NCI-H2196 treated with DMSO at 0.1 percent for 48 hours (cell line): ENCODE results near the gene HID1.
"Not testable (repeated sequence)": the region's sequence is repeated elsewhere in the genome, so short reads cannot be mapped to it uniquely, and the experiment has no call there.

Experiments used
- DNase-seq: peaks from one replicate; lab custom pipeline; 2025; ENCODE audit not compliant: unreplicated experiment; lab: John Stamatoyannopoulos, UW

The HID1 gene

DNA sequence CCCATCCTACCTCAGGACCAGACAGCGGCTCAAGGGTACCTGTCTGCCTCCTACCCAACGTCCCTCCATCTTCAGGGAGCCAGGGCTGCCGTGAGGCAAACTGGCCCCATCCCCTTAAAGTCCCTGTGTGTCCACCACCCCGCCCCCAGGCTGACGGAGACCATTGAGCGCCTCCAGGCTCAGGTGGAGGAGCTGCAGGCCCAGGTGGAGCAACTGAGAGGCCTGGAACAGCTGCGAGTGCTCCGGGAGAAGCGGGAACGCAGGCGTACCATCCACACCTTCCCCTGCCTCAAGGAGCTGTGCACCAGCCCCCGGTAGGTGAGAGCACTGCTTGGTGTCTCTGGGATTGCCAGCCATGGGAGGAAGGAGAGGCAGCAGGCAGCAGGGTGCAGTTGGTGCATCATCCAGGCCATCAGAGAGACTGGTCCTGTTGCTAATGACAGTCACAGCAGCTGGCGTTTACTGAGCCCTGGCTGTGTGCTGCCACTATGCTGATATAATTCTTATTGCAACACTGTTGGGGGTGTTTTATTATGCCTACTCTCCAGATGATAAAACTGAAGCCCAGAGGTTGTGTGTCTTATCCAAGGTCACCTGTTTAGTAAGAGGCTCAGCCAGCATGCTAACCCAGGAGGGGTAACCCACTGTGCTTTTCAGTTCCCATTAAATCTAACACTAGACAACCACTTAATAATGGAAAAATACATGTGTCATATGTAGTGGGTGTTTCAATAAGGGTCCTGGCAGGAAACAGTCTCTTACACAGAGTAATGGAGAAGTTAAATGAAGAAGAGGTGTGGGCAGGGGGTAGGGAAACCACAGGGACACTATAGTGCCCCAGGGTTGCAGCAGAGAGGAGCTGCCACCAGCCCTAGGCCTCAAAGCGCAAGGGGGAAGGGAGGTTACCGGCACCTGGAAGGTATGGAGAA, 29.6 kb upstream of the HID1 start:
- no peak for DNase-seq

DNA sequence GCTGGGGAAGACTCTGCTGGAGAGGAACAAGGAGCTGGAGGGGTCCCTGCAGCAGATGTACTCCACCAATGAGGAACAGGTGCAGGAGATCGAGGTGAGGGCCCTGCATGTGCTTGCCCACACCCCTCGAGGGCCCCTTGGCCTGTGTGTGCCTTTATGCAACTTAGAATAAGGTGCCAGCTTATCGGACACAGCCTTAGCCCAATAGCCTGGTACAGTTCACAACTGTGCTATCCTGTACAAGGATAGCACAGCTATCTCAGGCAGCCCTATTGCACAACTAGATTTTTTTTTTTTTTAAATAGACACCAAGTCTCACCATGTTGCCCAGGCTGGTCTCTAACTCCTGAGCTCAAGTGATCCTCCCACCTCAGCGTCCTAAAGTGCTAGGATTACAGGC, 27.0 kb upstream of the HID1 start:
- DNase-seq, result no peak

DNA sequence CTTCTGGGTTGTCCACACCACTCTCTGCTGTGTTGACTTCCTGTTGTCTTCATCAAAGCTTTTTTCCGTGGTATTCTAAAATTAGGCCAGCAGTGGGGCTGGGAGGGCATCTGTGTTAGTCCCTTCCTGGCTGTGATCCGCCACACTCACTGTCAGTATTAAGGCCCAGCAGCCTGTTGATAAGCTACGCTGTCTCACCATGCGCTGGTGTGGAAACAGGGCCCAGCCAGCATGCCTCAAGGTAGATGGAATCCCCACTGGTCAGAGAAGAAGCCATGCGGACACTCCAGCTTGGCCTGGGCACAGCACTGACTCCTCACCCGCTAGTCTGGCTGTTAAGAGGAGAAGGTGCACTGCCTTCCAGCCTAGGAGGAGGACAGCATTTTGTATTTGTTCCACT, 26.2 kb upstream of the HID1 start:
- no peak for DNase-seq

DNA sequence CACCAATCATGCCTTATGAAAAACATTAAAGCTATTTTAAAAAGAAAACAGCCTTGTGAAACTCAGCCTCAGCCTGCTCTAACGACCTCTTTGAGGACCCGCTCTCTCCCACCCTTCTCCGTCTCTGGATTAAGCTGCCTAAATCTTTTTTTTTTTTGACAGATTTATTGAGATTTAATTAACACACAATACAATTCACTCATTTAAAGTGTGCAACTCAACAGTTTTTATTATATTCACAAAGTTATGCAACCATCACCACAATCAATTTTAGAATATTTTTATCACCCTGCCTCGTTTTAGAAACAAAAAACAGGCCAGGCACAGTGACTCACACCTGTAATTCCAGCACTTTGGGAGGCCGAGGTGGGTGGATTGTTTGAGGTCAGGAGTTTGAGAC, 23.3 kb upstream of the HID1 start:
- no peak for DNase-seq

DNA sequence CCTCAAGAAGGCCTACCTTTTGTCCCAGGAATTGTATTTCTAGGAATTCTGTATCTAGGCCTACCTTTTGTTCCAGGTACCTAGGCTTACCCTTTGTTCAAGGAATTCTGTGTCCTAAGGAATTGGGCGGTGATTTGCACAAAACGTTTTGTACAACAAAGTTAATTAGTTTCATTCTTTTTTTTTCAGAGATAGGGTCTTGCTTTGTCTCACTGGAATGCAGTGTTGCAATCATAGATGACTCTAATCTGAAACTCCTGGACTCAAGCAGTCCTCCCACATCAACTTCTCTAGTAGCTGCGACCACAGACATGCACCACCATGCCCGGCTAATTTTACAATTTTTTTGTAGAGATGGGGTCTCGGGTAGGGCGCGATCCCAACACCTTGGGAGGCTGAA, 21.9 kb upstream of the HID1 start:
- DNase-seq, result no peak

GRCh38 chr17:74992223-74992622, 19.7 kb upstream of the HID1 start:
- no peak for DNase-seq

DNA sequence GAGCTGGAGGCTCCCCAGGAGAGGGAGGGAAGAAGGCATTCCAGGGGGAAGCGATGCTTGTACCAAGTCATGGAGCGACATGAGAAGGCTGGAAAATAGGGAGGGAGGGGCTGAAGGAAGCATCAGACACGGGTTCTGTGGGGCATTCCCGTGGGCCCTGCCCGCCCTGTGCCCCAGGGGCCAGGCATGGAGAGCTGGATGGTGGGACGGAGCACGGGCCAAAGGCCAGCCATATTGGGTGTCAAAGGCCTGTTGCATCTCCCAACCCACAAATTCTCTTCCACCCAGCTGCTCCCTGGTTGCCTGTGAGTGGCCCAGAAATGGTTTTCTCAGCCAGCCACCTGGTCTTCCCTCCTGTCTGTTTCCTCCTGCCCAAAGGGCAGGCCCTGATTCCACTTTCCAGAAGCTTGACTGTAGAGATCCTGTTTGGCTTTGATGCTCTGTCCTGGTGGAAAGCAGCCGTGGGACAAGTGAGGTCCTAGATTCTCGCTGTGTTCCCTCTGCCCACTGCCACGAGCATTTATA, 18.1 kb upstream of the HID1 start:
- no peak for DNase-seq

DNA sequence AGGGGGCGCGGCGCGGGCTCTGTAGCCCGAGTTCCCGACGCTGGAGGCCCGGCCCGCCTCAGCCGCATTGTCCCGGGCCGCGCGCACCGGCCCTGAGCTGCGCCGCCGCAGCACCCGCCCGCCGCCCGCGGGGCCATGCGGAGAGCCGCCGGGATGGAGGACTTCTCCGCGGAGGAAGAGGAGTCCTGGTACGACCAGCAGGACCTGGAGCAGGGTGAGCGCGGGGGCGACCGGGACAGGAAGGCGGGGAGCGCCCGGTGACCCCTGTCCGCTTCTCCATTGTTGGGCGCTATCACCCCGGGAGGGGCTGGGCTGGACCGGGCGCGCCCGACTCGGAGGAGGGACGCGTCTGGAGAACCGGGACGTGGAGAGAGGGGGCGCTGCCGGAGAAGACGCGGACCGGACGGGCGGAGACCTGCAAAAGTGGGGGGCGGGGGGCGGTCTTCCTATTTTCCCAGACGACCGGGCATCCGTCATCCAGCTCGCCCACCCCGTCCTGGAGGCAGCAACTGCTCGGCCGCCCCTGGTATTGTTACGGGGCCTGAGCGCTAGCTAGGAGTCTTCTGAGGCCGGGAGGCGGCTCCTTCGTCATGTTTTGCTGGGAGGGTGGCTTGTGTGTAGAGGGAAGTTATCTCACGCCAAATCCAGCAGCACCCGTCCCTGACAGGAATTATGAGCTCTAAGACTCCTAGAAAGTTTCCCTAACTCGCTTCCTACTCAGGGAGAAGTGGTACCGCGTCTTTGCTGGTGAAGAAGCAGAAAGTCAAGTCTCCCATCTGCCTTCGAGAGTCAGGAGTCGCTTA, 15.6 kb upstream of the HID1 start:
- DNase-seq, result no peak

GRCh38 chr17:74987418-74987908, 14.9 kb upstream of the HID1 start, which contains the start of gene CDR2L:
Gene CDR2L, plus strand, starts transcription at chr17:74987632. Its CDS starts 412 bp downstream, at chr17:74988044.
- peak; percentile 90 for DNase-seq

DNA sequence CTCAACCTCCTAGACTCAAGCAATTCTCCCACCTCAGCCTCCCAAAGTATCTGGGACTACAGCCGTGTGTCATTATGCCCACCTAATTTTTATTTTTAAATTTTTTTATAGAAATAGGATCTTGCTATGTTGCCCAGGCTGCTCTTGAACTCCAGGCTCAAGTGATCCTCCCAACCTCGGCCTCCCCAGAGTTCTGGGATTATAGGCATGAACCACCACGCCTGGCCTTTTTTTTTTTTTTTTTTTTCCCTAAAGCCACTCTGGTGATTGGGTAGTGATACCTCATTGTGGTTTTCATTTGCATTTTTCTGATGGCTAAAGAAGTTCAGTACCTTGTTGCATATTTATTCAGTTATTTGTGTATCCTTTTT, 13.6 kb upstream of the HID1 start:
- no peak for DNase-seq

DNA sequence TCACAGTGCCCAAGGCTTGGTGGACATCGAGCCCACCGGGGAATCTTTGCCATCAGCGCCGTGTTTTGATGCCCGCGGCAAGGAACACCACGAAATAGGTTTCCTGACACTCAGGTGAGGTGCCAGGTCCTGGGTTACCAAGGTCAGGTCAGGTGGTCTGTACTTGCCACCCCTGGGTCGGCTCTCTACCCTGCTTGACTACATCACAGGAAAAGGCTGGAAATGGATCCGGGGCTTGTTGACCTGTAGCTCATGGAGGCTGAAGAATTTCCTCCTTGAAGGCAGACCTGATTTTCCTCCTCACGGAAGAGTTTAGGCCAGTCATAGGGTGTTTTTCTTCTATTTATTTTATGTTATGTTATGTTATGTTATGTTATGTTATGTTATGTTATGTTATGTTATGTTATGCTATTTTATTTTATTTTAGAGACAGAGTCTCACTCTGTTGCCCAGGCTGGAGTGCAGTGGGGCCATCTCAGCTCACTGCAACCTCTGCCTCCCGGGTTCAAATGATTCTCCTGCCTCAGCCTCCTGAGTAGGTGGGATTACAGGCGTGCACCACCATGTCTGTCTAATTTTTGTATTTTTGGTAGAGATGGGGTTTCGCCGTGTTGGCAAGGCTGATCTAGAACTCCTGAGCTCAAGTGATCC, 10.2 kb upstream of the HID1 start:
- not testable (repeated sequence) for DNase-seq

- DNase-seq, result peak; percentile 73
Observed at GRCh38 chr17:74981979-74982662, 9.6 kb upstream of the HID1 start.

DNA sequence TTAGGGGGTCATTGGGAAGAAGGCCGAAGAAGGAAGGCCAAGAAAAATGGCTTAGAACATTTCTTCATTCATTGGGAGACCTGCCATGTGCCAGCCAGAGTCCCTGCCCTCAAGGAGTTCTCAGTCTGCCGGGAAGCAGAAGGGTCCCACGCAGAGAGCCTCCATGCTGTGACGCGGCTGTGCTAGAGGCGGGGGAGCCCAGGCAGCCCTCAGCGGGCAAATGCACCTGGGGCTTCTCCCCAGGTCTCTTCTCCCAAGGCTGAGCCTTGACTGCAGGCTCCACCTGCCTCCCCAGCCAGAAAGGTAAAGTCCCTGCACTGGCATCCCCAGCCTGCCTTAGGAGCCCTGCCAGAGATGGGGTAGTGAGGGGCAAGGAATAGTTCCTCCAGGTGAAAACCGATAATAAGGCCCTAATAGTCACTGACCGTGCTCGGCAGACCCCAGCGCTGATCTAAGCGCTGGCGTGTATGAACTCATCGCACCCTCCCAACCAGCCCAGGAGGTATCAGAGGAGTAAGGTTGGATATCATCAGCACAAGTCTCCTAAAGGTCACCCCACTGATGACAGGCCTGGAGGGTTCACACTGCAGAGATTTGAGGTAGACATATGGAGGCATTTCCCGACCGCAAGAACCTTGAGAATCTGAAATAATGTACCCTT, 8.9 kb upstream of the HID1 start:
- no peak for DNase-seq

GRCh38 chr17:74979408-74980146, 7.0 kb upstream of the HID1 start:
- no peak for DNase-seq

- DNase-seq, result no peak
Observed at GRCh38 chr17:74978240-74978639, 5.7 kb upstream of the HID1 start.

- no peak for DNase-seq
Observed at GRCh38 chr17:74977802-74978201, 5.2 kb upstream of the HID1 start.

DNA sequence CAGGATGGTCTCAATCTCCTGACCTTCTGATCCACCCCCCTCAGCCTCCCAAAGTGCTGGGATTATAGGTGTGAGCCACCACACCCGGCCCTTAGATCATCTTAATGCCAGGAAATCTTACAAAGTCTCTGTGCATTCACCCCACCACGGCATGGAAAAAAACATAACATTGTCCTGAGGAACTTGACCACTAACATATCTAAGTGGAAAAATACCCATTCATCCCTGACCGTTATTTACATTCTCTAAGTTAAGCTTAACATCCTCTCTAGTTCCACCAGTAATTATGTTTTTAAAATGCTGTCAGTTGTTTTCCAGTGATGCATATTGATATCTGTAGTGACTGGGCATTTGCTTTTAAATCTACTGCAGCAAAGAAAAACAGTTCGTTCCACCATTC, 3.4 kb upstream of the HID1 start:
- DNase-seq, result no peak

DNA sequence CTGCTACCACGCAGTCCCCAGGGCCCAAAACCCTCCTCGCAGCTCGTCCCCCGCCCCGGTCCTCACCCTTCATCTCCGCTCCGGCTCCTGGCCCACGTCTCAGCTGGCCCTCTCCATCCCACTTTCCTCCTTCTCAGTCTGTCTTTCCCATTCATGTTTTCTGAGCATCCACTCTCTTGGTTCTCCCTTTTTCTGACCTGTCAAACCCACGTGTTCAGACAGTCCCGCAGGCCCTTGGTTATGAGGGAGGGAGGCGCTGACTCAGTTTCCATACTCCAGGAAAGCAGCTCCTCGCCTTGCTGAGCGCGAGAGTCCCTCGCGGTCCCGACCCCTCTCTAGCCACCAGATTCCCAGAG, 392 bp upstream of the HID1 start:
- DNase-seq, result no peak

DNA sequence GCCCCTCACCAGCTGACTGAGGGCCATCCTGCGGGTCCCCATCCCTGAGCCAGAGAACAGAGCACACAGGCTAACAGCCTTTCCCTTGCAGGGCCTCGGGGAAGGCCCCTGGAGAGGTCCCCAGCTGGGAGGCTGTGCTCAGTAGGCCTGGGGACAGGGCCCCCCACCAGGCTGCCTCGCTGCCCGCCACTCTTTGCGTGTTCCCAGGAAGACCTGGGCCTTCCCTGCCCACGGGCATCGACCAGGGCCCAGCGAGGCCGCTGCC, 785 bp downstream of the HID1 start:
- DNase-seq, result no peak
